ENCODE data around the gene BRWD1.

- no peak for TF ChIP-seq CTCF (IDR thresholded peaks at IDR 0.05)
- TF ChIP-seq POLR2AphosphoS5 (IDR thresholded peaks at IDR 0.05), result no peak
- no peak for TF ChIP-seq POLR2A (IDR thresholded peaks at IDR 0.05)
Observed at GRCh38 chr21:39313042-39313570, 326 bp downstream of the BRWD1 start.
